HG03442 (cell line): Measurements from ENCODE around the gene FOXO1.

Experiments used
- ATAC-seq: cut with Tn5 transposase; IDR thresholded peaks from one replicate; pipeline ENCODE4 v1.9.1; 2021; ENCODE audit warnings: mild to moderate bottlenecking, moderate library complexity; ENCODE audit not compliant: unreplicated experiment

FOXO1 gene

DNA sequence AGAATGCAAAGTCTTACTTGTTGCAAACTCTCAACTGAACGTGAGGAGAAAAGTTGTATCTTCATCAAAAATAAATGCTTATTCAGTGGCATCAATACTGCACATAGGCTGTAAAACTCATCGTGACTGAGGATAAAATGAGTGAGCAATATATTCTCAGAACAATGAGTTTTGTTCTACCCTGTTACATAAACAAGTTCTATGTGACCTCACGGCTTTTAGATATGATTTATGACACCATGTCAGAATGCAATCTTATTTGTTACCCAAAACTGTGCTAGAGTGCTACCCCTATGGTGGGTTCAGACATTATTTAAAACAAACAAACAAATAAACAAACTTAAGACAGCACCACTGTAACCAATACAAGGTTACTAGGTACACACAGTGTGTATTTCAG lies 55.4 kb downstream of the FOXO1 start:
- no peak for ATAC-seq

DNA sequence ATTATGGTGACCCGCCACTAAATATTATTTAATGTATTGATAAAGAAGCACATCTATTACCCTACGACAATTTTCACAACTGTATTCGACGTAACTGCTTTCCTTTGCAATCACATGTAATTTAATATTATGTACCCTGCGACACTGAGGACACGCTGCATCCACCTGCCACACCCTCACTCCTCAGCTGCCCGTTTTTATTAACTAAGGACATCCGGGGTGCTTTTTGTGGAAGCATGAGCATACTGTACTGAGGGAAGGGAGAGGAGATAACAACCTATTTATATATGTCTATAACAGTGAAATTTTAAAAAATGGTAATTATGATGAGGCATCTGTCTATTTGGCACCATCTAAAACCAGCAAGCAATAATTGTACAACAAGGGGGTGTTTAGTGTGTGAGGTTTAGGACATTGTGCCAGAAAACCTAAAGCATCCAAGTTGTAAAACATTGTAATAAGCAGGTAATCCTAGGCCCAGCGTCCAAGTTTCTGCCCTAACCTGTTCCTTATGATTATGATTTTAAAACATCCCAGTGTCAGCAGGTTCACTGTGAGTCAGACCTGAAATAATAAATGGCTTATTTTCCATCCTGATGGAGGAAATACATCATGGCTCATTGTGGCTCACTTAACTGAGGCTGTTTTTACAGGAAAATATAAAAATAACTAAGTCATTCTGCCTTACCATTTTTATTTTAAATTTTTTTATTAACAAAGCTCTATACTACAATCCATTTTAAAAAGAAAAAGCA lies 56.3 kb downstream of the FOXO1 start:
- no peak for ATAC-seq

DNA sequence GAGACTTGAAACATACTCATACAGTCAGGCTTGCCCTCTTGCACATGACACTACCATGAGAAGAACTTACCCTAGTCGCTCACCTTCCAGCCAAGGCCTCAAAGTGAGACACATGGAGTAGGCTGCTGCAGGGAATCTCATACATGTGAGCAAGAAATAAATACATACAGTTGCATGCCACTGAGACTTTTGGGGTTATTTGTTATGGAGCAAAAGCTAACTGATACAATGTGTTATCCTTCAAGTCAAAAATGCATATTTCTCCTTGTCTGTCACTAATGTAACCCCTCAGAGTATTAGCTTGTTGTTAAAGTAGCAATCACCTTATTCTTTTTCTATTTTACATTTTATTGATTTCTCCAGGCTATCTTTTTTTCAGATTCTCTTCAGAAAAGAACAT lies 58.1 kb downstream of the FOXO1 start:
- ATAC-seq = no peak

DNA sequence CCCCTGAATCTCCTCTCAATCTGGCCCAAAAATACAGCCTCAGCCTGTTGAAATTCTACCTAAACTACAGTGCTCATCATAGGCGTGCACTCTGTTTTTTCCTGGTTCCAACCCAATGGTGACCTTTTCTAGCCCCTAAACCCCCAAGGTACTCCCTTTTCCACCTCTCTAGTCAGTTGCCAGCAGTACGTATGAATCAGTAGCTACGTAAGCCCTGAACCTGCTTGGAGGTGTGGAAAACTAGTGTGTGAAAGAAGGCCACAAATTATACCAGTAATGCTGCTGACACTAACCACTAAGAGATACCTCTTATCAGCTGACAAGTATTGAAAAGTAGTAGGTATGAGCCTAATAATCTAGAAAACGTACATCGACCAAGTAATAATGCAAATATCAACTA lies 60.9 kb downstream of the FOXO1 start:
- no peak for ATAC-seq

DNA sequence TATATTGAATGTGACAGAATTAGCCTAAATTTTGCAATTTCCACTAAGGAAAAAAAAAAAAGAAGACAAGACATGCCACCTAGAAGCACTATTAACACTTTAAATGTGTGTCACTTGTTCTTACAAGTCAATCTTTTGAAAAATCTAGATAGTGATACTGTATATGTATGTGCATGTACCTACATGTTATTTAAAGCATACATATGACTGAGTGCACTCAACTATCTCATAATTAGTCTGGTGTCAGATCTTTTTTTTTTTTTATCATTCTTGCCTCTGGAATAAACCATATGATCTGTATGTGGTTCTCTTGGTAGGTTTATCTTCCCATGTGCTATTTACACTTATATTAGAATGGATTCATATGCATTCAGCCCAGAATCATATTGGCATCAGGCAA lies 62.3 kb downstream of the FOXO1 start:
- no peak for ATAC-seq

DNA sequence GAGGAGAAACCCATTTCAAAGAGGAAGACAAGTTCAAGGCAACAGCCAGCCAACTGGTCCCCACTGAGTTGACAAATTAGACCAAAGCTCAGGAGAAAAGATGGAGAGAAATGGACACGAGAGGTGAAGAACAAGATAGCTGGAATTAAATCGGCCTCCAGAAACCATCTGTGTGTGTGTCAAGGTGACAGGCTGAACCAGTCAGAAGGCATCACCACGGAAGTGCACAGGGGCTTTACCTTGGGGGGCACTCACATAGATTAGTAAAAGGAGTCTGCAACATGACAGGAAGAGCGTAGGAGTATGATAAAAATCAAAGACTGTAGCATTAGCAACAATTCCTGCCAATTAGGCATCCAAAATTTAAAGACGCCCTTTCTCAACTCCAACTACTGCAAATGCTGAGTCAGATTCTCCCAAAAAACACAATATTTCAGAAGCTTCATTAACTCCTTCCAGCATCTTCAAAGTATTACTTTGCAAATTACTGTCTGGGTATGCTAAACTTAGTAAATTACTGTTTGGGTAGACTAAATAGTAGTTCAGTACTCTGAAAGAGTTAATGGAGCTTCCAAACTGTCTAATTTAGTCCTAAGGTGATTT lies 66.2 kb downstream of the FOXO1 start:
- no peak for ATAC-seq

DNA sequence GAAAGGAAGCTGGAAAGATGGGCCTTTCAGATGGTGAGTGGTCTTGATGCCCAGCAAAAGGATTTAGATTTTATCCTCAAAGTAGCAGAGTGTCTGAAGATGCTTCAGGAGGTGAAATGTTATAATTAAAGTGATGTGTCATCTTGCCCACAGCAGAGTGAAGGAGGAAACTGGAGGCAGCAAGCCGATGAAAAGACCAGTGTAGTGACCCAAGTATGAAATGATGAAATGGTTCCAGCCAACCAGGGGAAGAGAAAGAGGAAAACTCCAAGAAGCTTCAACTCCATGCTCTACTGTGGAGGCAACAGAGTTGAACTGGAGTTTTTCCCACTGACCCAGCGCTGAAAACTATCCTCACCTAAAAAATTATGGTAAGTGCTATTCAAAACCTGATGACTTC lies 66.7 kb downstream of the FOXO1 start:
- ATAC-seq = no peak

DNA sequence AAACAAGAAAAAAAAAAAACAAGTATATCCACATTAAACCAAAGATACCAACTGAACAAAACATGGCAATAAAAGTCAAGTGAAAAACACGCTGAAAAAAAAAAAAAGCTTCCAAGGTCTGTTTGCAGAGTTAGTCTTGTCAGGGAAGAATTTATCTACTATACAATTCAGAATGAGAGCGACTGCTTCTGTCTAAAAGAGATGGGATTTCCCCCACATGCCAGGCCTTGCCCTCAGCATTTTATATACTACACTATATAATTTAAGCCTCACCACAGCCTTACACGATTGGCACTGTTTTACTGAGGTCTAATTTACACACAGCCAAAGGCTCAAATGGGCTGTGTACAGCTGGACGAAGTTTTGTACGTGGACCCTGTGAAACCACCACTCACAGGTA lies 67.3 kb downstream of the FOXO1 start:
- no peak for ATAC-seq

DNA sequence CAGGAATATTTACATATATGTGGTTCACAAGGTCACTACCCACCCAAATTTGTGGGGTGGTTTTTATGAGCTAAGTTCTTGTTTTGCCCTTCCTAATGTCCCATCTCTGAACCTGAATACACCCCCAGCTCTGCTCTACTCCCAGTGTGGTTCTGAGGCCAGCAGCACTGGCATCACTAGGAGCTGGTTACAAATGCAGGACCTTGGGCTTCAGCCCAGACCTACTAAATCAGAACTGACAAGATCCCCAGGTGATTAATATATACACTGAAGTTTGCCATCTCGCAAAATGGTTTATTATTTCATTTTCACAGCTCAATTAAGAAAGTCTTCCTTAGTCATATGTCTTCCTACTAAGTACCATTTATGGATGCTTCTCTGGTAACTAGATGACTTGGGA lies 67.9 kb downstream of the FOXO1 start:
- ATAC-seq = no peak

DNA sequence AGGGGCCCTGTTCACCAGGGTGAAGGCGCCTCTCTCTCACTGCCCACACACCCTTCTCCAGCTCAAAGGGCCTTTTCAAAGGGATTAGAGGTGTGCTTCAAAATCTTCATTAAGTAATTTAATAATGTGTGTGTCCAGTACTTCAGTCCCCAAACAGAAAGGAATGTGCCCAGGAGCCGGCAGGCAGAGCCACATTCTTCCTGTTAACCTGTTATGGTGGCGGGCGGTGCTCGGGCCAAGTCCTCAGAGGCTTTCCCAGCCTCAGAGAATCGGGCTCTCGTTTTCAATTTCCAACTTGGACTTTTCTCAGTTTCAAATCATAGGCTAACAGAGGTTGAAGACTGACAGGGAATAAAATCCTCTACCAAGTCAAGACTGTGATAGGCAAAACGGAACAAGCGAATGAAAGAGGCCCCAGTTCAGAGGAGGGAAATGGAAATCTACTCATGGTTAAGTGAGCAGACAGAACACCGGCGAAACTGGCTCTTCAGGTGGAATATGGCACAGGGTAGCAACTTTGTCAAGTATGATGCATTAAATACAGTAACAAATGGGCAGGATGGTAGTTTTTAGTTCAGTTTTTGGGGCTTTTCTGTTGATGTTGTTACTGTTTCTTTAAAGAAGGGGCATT lies 68.6 kb downstream of the FOXO1 start:
- no peak for ATAC-seq

DNA sequence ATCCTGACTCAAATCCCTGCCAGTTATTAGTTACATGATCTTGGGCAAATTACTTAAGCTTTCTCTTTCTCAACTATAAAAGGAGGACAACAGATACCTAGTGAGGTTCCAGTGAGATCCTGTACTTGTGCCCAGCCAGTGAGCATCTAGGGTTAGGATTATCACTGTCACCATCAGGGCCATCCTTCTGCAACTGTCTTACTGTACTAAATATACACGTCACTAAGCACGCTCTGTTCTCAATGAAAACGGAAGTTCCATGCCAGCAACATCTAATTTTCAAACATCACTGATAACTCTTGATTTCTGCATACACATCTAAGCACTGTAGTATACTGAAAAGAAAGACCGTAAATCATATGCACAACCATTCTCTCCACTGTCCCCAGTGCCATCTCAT lies 70.0 kb downstream of the FOXO1 start:
- ATAC-seq = no peak

DNA sequence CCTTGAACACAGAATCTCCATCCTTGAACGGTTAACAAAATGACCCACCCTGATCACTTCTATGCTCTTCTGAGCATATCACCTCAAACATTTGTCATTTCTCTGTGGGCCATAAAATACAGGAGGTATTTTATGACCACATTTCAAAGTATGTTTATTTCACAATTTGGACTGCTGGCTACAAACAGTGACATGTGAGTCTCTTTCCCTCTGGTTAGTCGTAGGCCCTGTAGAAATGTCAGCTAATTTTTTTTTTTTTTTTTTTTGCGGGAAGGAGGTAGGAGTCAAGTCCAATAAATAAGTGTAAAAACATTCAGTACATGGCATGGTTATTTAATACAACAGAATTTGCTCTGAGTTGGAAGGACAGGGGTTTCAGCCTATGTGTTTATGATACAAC lies 70.7 kb downstream of the FOXO1 start:
- no peak for ATAC-seq

DNA sequence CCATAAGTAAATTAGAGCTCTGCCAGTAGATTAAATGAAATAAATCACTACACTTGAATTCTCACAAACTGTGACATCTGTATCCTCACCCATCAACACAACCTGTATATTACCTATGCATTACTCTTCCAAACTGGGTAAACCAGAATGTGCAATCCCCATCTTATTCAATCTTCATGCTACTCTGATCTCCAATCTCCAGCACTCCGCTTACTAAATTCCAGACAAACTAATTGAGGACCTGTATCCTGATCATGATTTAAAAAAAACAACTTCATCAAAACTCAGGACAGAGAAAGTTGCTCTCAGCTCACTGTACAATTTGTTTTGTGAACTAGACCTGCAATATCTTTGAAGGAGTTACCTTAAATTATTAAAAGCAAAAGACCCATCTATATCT lies 74.4 kb downstream of the FOXO1 start:
- ATAC-seq = no peak

DNA sequence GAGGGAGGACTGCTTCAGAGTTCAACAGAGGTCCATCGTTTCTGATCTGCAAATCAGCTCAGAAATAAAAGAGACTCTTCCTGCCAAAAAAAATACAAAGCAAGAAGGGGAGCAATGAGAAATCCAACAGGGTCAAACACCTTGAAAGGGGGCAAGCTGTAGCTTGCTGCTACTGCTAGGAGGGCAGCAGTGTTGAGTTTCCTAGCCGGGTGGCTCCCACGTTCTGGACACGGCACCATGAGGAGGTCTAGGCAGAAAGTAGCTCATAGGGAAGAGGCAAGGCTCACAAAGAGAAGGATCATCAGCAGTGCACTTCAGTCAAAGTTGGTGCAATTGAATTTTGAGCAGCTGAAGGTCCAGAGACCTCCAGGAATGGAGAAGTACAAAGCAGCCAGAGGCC lies 75.3 kb downstream of the FOXO1 start:
- no peak for ATAC-seq

DNA sequence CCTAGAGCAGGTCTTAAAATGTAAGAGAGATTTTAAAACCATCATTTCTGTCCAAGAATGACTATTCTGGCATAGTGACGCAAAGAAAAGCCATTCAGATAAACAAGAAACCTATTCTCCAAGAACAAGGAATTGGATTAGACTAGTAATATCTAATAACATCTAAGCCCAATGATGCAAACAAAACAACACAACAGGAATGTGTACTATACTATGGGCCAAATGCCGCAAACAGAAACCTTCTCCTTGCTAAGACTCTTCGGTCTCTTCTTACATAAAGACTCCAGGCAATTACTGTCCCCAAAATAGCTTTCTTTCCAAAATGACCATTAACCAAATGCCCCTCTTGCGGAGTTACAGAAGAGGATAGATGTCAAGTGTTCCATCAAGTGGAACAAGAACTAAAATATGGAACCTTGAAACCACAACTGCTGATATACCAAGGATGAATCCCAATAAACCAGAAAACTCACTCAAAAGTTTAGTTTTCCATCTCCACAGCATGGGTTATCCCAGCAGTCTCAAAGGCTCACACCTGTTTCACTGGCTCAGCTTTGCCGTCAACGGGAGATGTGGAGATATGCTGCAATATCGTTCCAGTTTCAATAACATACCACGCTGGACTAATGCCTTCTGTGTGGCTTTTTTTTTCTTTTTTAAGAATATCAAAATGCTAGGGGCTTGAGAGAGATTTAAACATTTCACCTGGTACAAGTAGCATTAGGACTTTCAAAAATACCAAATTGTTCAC lies 76.2 kb downstream of the FOXO1 start:
- ATAC-seq = no peak

DNA sequence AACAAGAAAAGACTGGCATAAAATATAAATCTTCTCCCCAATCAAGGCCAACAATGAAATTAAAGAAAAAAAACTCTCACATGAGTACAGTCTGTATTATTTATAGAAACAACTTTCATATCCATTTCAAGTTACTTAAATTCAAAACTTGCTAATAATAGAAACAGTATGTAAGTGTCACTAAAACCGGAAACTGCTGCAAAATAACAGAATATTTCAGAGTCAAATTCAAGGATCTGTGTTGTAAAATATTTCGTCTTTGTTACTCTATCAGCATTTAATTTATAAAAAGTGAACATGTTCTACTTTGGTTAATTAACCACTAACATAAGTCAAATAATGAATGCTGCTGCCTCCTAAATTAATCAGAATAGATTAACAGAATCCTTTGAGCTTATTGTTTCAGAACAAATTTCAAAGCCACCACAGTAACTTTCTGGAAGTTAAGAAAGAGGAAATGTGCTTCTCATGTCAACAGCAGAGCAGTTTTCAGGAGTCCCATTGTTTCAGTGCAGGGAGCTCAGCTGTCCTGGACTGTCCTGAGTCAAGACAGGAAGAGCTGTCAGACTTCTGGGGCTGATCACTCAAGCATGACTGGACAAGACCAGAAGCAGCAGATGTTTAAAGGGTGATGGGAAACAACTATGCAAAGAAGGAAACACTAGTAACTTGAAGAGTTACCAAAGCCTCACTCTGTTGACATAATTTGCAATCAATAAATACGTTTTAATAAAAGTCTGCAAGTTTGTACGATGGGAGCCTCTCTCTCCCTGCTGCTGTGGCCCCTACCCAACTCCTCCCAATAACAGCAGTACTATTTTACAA lies 76.9 kb downstream of the FOXO1 start:
- ATAC-seq = peak; percentile 89

DNA sequence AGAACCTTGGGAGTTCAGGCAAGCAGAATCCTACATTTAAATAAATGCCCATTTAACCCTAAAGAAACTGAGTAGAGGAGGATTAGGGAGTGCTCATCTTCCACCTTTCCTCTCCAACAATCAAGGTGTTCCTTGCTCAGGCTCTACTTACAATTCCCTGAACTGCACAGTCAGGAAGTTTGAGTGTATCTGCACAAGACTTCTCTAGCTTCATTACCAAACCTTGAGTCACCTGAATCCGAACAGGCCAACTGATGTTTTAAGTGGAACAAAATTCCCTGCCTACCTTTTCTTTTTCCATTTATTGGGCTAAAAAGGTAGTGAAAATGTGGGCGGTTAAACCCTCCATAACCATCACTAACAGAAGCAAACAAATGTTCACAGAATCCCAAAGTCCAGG lies 78.3 kb downstream of the FOXO1 start:
- no peak for ATAC-seq

DNA sequence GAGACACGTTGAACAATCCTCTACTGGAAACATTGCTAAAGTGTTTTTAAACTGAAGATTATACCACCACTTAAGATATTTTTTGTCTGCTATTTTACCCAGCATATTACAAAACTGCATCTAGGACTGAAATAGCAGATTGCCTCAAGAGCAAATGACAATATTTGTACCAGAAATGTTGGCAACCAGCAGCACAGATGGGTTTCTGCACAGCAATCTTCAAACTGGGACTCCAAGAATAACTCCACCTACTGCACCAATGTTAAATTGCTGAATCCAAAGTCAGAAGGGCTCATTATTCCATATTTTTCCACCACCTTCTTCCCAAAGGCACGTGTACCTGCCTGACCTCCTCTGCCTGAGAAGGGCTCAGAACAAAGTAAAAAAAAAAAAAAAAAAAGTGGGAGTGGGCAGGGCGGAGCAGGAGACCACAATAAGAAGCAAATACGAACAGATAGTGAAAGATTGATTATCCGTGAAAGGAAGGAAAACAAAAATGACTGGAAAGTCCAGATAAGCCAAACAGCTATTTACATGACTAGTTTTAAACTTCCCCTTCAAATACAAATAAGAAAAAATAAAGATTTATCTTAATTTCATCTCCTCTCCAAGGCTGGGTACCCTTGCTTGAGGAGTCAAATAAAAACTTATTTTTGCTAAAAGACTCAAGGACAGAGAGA lies 79.4 kb downstream of the FOXO1 start:
- ATAC-seq = no peak

DNA sequence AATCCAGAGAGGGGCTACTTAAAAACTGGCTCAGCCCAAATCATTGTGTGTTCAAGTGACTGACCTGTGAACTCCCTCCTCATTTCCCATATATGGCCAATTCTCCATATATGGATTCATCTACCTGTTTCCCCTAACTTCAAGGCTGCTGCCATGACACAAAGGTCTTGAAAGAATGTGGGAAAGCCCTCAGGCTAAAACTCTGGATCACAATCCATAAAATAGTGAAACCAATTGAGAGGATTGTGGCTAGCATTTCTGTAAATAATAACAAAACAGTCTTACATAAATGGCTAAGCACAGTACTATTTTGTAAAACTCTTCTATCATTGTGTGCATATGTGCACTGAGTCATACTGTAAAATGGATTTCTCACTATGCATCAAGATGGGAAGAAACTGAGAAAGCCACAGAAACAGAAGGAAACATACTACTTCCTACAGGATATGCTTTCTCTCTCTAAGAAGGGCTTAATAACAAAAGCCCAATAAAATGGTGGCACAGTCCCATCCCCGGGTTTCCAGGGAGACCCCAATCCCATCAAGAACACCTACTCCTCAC lies 80.5 kb downstream of the FOXO1 start:
- ATAC-seq = no peak

DNA sequence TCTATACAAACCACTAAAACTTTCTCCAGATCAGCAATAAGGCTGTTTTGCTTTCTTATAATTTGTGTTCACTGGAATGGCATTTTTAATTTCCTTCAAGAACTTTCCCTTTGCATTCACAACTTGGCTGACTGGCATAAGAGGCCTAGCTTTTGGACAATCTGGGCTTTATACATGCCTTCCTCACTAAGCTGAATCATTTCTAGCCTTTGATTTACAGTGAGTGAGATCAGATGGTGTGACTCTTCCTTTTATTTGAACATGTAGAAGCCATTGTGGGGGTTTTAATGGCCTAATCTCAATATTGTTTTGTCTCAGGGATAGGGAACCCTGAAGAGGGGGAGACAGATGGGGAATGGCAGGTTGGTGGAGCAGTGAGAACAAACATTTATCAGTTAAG lies 82.7 kb downstream of the FOXO1 start:
- ATAC-seq = no peak
